GM12801 (cell line): ENCODE data around the gene SNX17.

Experiments
- CTCF ChIP-seq: IDR thresholded peaks from one replicate; pipeline ENCODE4 v1.5.1; 2011; ENCODE audit warnings: control low read depth; ENCODE audit not compliant: insufficient read length; ENCODE audit errors: extremely low read depth

SNX17 gene

GRCh38 chr2:27336173-27336572, 34.2 kb upstream of the SNX17 start:
- no peak for TF ChIP-seq CTCF

GRCh38 chr2:27347641-27348040, 22.8 kb upstream of the SNX17 start:
- TF ChIP-seq CTCF: no peak

GRCh38 chr2:27350106-27350693, 20.2 kb upstream of the SNX17 start:
- no peak for TF ChIP-seq CTCF

- no peak for TF ChIP-seq CTCF
Measured at GRCh38 chr2:27351802-27352598, 18.4 kb upstream of the SNX17 start.

- no peak for TF ChIP-seq CTCF
Measured at GRCh38 chr2:27353762-27354596, 16.4 kb upstream of the SNX17 start.

- no peak for TF ChIP-seq CTCF
Measured at GRCh38 chr2:27354597-27354927, 15.9 kb upstream of the SNX17 start.

GRCh38 chr2:27356056-27356381, 14.4 kb upstream of the SNX17 start:
- TF ChIP-seq CTCF: no peak
